OCI-LY3 (cell line): ENCODE measurements around the gene EHBP1.

Source experiments
- H2AFZ ChIP-seq: fragments of 200-600, 300-600 bp; shearing (Covaris generic); 2 replicates; pipeline ENCODE4 v1.6.0; 2014; ENCODE audit warnings: antibody characterized with exemption, low read depth, low read length
- H3K27ac ChIP-seq: fragments of 200-600, 300-600 bp; sonication (generic); 2 replicates; pipeline ENCODE4 v1.5.1; 2014; ENCODE audit warnings: mild to moderate bottlenecking, low read length, moderate library complexity, mixed read lengths
- H3K27me3 ChIP-seq: fragments of 200-600, 300-600 bp; sonication (generic); 2 replicates; pipeline ENCODE4 v1.6.1; 2014; ENCODE audit warnings: low read depth, low read length, mixed read lengths
- H3K36me3 ChIP-seq: fragments of 200-600, 300-600 bp; sonication (generic); replicated peaks from 2 replicates; pipeline ENCODE3; 2014; ENCODE audit warnings: low read depth, low read length, mixed read lengths
- H3K4me1 ChIP-seq: fragments of 300-600, 200-600 bp; sonication (generic); 2 replicates; pipeline ENCODE4 v1.6.1; 2014; ENCODE audit warnings: low read length, mixed read lengths
- H3K4me2 ChIP-seq: fragments of 200-600, 300-600 bp; sonication (generic); 2 replicates; pipeline ENCODE4 v1.6.1; 2014; ENCODE audit warnings: low read length, mixed read lengths
- H3K4me3 ChIP-seq: fragments of 300-600, 200-600 bp; sonication (generic); 2 replicates; pipeline ENCODE4 v1.5.1; 2014; ENCODE audit warnings: antibody characterized with exemption, mild to moderate bottlenecking, low read length, moderate library complexity
- H3K79me2 ChIP-seq: fragments of 300-600, 200-600 bp; shearing (Covaris generic); 2 replicates; pipeline ENCODE4 v1.6.1; 2014; ENCODE audit warnings: mild to moderate bottlenecking, low read length, mixed read lengths
- H3K9ac ChIP-seq: fragments of 300-600, 200-600 bp; shearing (Covaris generic); 2 replicates; pipeline ENCODE4 v1.6.0; 2014; ENCODE audit warnings: mild to moderate bottlenecking, low read length, moderate library complexity
- H3K9me3 ChIP-seq: fragments of 200-600, 300-600 bp; shearing (Covaris generic); 2 replicates; pipeline ENCODE4 v1.6.1; 2014; ENCODE audit warnings: low read length, mixed read lengths; ENCODE audit not compliant: insufficient read depth
- H4K20me1 ChIP-seq: fragments of 200-600, 300-600 bp; sonication (generic); 2 replicates; pipeline ENCODE4 v1.6.1; 2016; ENCODE audit warnings: low read length, mixed read lengths; ENCODE audit not compliant: insufficient read depth
- EZH2phosphoT487 ChIP-seq: fragments of 200-600 bp; shearing (Covaris generic); IDR thresholded peaks from 2 replicates; pipeline ENCODE4 v1.6.1; 2018; ENCODE audit warnings: antibody characterized with exemption, mixed run types, low read depth
- TF ChIP-seq, protein P1 (sequence below): fragments of 200-600, 300-600 bp; sonication (generic); IDR thresholded peaks from 2 replicates; pipeline ENCODE4 v1.5.1; 2014; ENCODE audit warnings: antibody characterized with exemption, low read length, low read depth

EHBP1 gene

DNA sequence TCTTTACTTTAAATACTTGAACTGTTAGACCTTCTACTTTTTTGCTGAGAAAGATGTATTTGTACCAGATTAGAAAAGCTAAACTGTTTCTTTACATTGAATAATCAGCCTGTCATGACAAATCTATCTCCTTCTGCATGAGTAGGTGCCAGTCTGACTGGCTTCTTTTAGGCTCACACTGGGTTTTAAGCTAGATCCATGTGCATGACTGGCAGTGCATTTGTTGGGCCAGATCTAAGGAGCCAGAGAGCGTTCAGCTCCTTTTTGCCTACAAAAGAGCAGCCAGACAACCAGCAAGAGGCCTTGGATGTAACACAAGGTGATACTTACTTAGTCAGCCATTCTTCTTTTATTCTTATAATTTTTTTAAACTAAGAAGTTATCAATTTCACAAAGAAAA is 263.2 kb downstream of the EHBP1 start:
- H3K4me3 ChIP-seq = no peak overlapping the region
- no peak overlapping the region for H2AFZ ChIP-seq
- H3K9me3 ChIP-seq = no peaks in the 10 kb centered on the region
- TF ChIP-seq, protein P1, sequence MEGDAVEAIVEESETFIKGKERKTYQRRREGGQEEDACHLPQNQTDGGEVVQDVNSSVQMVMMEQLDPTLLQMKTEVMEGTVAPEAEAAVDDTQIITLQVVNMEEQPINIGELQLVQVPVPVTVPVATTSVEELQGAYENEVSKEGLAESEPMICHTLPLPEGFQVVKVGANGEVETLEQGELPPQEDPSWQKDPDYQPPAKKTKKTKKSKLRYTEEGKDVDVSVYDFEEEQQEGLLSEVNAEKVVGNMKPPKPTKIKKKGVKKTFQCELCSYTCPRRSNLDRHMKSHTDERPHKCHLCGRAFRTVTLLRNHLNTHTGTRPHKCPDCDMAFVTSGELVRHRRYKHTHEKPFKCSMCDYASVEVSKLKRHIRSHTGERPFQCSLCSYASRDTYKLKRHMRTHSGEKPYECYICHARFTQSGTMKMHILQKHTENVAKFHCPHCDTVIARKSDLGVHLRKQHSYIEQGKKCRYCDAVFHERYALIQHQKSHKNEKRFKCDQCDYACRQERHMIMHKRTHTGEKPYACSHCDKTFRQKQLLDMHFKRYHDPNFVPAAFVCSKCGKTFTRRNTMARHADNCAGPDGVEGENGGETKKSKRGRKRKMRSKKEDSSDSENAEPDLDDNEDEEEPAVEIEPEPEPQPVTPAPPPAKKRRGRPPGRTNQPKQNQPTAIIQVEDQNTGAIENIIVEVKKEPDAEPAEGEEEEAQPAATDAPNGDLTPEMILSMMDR = no peak
- no peak for TF ChIP-seq EZH2phosphoT487
- no peaks in the 10 kb centered on the region for H3K36me3 ChIP-seq
- 0 out of 2 replicates have a peak, but pooled peaks cover 2% of the 10 kb centered on the region for H3K4me1 ChIP-seq
- H3K79me2 ChIP-seq = no peaks in the 10 kb centered on the region
- H3K4me2 ChIP-seq = no peak overlapping the region
- H3K9ac ChIP-seq = no peak overlapping the region
- H3K27me3 ChIP-seq = no peaks in the 10 kb centered on the region
- H4K20me1 ChIP-seq = no peaks in the 10 kb centered on the region
- no peak overlapping the region for H3K27ac ChIP-seq

- H3K9ac ChIP-seq = no peak overlapping the region
- H3K27ac ChIP-seq = no peak overlapping the region
Measured at GRCh38 chr2:62971936-62972335, 266.4 kb downstream of the EHBP1 start.

DNA sequence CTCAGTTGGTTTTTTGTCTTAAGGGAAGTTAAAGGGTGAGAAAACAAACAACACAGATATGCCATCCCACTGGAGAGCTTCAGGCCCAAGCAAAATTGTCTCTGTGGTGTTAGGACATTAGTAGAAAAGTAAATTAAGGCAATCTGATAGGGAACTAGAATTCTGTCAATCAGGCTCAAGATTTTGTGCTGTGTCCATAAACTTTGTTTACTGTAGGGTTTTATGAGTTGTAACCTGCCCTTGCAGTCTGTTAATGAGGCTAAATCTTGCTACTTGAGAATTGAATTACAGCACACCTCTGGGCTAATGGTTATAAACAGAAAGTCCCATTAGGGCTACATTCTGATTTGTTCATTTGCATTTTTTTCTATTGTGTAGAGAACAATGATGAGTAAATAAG is 267.1 kb downstream of the EHBP1 start:
- H3K4me3 ChIP-seq = no peak overlapping the region
- H3K4me2 ChIP-seq = no peak overlapping the region
- no peak overlapping the region for H3K9ac ChIP-seq
- H3K27me3 ChIP-seq = no peaks in the 10 kb centered on the region
- no peak for TF ChIP-seq EZH2phosphoT487
- TF ChIP-seq, protein P1 = no peak
- H3K9me3 ChIP-seq = no peaks in the 10 kb centered on the region
- H4K20me1 ChIP-seq = no peaks in the 10 kb centered on the region
- no peaks in the 10 kb centered on the region for H3K36me3 ChIP-seq
- 0 out of 2 replicates have a peak, but pooled peaks cover 2% of the 10 kb centered on the region for H3K4me1 ChIP-seq
- no peak overlapping the region for H2AFZ ChIP-seq
- no peaks in the 10 kb centered on the region for H3K79me2 ChIP-seq
- H3K27ac ChIP-seq = no peak overlapping the region

More at GRCh38 chr2:62971936-62972335, 266.4 kb downstream of the EHBP1 start:
- H2AFZ ChIP-seq = no peak overlapping the region
- H3K4me3 ChIP-seq = no peak overlapping the region
- no peaks in the 10 kb centered on the region for H3K9me3 ChIP-seq
- H3K79me2 ChIP-seq = no peaks in the 10 kb centered on the region
- H3K36me3 ChIP-seq = no peaks in the 10 kb centered on the region
- TF ChIP-seq EZH2phosphoT487 = no peak
- TF ChIP-seq, protein P1 = no peak
- H3K4me2 ChIP-seq = no peak overlapping the region
- no peaks in the 10 kb centered on the region for H4K20me1 ChIP-seq
- H3K27me3 ChIP-seq = no peaks in the 10 kb centered on the region
- H3K4me1 ChIP-seq = 0 out of 2 replicates have a peak, but pooled peaks cover 2% of the 10 kb centered on the region

GRCh38 chr2:62974999-62975398 is 269.5 kb downstream of the EHBP1 start:
- TF ChIP-seq EZH2phosphoT487 = no peak
- TF ChIP-seq, protein P1 = no peak
- Histone ChIP-seq H3K36me3 (no peaks in the 10 kb centered on the region), H3K27ac (no peak overlapping the region), H4K20me1 (no peaks in the 10 kb centered on the region), H3K9me3 (no peaks in the 10 kb centered on the region), H3K4me2 (no peak overlapping the region), H3K79me2 (no peaks in the 10 kb centered on the region), H3K9ac (no peak overlapping the region), H3K4me3 (no peak overlapping the region), H3K4me1 (no peaks in the 10 kb centered on the region), H3K27me3 (no peaks in the 10 kb centered on the region), H2AFZ (no peak overlapping the region)
